CD4-positive, alpha-beta T cell treated with Interleukin-2 at 100 ng/mL for 4 hours (primary cell): ENCODE results near the gene ARMH1.
"Not testable (repeated sequence)": the region's sequence is repeated elsewhere in the genome, so short reads cannot be mapped to it uniquely, and the experiment has no call there.

Experiments
- DNase-seq: peaks from one replicate; pipeline ENCODE4 v3.0.0-alpha.2; 2020; ENCODE audit warnings: low spot score

The ARMH1 gene

DNA sequence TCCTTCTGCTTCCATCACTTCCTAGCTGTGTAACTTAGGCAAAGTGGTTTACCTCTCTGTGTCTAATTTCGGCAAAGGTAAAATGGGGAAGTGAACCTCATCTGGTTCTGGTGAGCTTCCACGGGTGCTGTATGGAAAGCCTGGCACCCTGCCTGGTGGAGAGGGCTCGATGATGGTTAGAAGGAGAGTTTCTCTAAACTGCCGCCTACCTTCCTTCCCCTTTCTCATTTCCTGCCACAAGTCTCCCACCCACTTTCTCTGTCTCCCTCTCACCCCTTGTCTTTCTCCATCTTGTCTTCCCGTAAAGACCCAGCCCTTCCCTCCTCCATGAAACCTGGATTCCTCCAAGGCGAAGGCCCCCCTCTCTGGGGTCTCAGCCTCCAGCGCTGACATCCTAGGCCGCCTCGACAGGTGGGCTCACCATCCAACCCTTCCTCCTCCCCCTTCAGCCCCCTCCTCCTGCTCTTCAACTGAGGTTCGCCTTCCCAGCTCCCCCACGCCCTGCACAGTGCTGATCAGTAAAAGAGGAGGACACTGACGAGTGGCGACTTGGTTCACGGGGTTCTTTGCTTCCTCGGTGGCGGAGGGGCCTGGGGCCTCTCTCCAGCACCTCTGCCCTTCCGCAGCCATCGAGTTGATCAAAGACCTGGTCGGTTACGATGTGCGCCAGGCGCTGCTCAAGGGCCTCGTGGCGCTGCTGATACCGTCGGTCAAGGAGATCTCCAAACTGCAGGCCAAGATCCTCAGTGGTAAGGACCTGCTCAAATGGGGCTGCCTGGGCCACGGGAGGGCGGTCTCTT lies 49.2 kb downstream of the ARMH1 start:
- peak; percentile 18 for DNase-seq

GRCh38 chr1:44724296-44724954 lies 49.9 kb downstream of the ARMH1 start:
- DNase-seq: no peak

- DNase-seq: no peak
These were observed 50.6 kb downstream of the ARMH1 start for GRCh38 chr1:44724955-44725698.

DNA sequence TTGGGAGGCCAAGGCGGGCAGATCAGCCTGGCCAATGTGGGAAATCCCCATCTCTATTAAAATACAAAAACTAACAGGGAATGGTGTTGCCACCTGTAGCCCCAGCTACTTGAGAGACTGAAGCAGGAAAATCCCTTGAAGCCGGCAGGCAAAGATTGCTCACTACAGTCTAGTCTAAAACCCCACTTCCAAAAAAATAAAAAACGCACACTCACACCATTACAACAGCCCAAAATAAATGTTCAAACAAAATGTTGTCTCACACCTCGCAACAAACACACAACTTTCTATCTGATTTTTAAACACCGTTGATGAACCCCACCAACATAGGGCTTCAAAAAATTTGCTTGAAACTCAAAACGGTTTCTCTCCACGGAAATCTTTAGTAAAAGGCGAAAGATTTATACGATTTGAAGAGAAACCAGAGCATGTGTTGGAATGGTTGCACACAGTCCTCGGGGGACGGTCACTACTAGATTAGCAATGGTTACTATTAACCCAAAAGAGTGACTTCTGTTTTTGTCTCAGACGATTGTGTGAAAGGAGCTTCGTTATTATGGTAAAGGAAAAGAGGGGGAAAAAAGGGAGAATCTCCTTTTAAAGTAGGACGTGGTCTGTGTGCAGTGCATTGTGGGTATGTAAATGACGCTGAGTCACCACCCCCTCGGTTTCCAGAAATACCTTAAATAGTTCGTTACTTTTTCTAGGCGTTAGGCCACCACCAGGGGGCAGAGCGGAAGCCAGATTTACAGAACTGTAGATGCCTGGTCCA lies 56.4 kb downstream of the ARMH1 start, which contains the start of gene RNU5D-1:
Gene RNU5D-1, minus strand, starts transcription at position 430 of the 772 bp plus-strand sequence.
- DNase-seq: peak; percentile 97

DNA sequence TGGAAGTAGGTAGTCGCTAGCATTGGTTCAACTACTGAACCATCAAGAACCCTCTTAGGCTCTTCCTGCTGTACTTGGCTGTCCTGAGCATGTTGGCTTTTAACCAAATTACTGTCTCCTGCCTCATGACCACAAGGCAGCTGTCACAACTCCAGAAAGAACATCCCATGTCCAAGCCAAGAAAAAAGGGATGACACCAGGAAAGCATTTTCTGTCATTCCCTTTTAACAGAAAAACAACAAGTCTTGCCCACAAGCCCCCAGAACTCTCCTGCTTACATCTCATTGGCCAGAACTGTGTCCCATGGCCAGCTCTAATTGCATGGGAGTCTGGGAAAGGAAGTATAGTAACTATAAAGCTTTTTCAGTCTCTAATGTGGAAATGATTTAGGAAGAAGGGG lies 58.9 kb downstream of the ARMH1 start:
- DNase-seq: no peak

DNA sequence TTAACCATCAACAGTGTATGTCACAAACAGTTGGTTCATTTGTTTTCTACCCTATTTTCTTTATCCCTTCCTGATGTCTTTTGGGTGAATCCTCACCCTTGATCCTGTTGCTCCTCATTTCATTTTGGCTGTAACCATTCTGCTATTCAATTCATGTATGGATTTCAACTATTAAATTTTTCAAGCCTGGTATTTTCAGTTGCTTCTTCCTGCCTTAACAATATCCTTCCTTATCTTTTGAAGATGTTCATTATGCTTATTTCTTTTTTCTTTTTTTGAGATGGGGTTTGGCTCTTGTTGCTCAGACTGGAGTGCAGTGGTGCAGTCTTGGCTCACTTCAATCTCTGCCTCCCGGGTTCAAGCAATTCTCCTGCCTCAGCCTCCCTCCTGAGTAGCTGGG lies 59.3 kb downstream of the ARMH1 start:
- DNase-seq: no peak

- no peak for DNase-seq
These were observed 61.5 kb downstream of the ARMH1 start for GRCh38 chr1:44735992-44736391.

GRCh38 chr1:44738953-44739306 lies 64.4 kb downstream of the ARMH1 start:
- not testable (repeated sequence) for DNase-seq

DNA sequence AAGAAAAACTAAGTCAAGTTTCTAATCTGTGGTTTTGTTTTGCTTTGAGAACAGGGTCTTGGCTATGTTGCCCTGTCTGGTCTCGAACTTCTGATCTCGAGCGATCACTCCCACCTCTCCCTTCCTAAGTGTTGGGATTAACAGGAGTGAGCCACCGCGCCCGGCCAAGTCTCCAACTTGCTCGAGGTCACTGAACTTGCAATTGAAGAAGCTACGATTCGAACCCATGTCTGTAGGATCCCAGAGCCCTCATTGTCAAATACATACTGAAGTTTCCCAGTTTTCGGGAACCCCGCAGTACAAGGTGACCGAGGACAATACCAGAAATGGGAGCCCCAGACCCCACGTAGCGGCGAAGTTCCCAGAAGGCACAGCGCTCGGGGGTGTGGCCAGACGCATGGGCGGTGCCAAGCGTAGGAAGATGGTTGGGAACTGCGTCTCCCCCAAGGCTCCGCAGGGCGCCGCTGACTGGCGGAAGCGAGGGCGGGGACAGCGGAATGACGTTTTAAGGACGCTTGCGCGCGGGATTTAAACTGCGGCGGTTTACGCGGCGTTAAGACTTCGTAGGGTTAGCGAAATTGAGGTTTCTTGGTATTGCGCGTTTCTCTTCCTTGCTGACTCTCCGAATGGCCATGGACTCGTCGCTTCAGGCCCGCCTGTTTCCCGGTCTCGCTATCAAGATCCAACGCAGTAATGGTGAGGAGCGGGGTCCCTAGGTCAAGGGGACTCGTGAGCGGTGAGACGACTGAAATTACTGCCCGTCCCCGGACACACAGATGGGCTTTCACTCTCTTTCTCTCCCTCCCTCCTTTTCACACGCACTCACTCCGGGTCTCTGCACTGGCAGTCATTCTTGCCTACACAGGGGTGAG lies 65.0 kb downstream of the ARMH1 start, which contains the start of gene KIF2C:
Gene KIF2C, plus strand, starts transcription at position 531 of the 872 bp plus-strand sequence. Its CDS starts 96 bp downstream, at position 627.
- peak; percentile 96 for DNase-seq

DNA sequence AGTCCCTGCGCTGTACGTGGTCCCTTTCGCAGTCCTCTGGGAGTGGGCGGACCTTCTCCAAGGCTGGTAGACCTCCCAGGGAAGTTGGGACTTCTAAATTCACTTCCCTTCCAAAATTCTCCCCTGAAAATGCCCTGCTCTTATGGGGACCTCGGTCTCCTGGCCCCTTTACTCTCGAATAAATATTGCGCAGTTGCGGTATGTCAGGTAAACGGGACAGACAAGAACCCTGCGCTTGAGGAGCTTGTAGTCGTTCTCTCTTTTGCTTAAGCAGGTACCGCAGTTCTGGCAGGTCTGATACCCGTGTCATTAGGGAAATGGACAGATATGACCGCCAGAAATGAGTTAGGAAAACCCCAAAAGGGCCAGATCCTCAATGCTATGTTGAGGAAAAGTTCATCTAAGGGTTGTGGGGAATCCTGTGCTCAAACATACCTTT lies 65.7 kb downstream of the ARMH1 start:
- DNase-seq: no peak

GRCh38 chr1:44743211-44743610 lies 68.7 kb downstream of the ARMH1 start:
- DNase-seq: no peak

- DNase-seq: no peak
These were observed 73.4 kb downstream of the ARMH1 start for GRCh38 chr1:44747878-44748277.

- no peak for DNase-seq
These were observed 82.9 kb downstream of the ARMH1 start for GRCh38 chr1:44757420-44757819.

GRCh38 chr1:44759077-44759476 lies 84.6 kb downstream of the ARMH1 start:
- no peak for DNase-seq

GRCh38 chr1:44760876-44761275 lies 86.4 kb downstream of the ARMH1 start:
- no peak for DNase-seq

GRCh38 chr1:44766421-44766820 lies 91.9 kb downstream of the ARMH1 start:
- not testable (repeated sequence) for DNase-seq
